A673 (cell line): Measurements from ENCODE around the gene SWSAP1. TPM values are rescaled to one million over a fixed set of nuclear protein-coding genes. Genes with fewer than 3 reads are reported as not detected.

Experiments
- BruUV-seq: library from RNA; stranded (reverse); fragments of 400-500 nt; replicated peaks from 2 replicates; lab custom pipeline; 2021; lab: Mats Ljungman, UMichigan
- CTCF ChIA-PET: fragments of 300-600 bp; sonication (Branson Sonifier 250); formaldehyde crosslinking; loops from one replicate; lab custom pipeline; 2022; ENCODE audit warnings: antibody characterized with exemption; lab: Charles Lee
- POLR2A ChIA-PET: fragments of 300-600 bp; sonication (Branson Sonifier 250); formaldehyde crosslinking; loops from one replicate; lab custom pipeline; 2022; ENCODE audit warnings: antibody characterized with exemption; ENCODE audit not compliant: low non-redundant PET; lab: Charles Lee
- DNase-seq: peaks from one replicate; pipeline ENCODE4 v3.0.0-alpha.2; 2015; ENCODE audit warnings: low spot score
- H3K27ac ChIP-seq: fragments of 200-600 bp; sonication (generic); 2 replicates; pipeline ENCODE4 v1.5.1; 2016; ENCODE audit warnings: mixed run types, low read depth, mild to moderate bottlenecking, mixed read lengths, antibody characterized with exemption, low read length; ENCODE audit not compliant: poor library complexity, severe bottlenecking
- H3K27me3 ChIP-seq: fragments of 200-600 bp; sonication (generic); replicated peaks from 2 replicates; pipeline ENCODE4 v1.6.1; 2017; ENCODE audit warnings: mixed run types, low read depth, mild to moderate bottlenecking, mixed read lengths, antibody characterized with exemption, low read length; ENCODE audit not compliant: insufficient read depth, poor library complexity
- H3K36me3 ChIP-seq: fragments of 200-600 bp; sonication (generic); 2 replicates; pipeline ENCODE4 v1.6.1; 2016; ENCODE audit warnings: mixed run types, mild to moderate bottlenecking, mixed read lengths, antibody characterized with exemption, low read length; ENCODE audit not compliant: insufficient read depth, poor library complexity, severe bottlenecking
- H3K4me1 ChIP-seq: fragments of 200-600 bp; sonication (generic); 2 replicates; pipeline ENCODE4 v1.6.1; 2017; ENCODE audit warnings: mixed run types, mild to moderate bottlenecking, mixed read lengths, antibody characterized with exemption, low read length; ENCODE audit not compliant: insufficient read depth, poor library complexity, severe bottlenecking
- H3K4me3 ChIP-seq: fragments of 200-600 bp; sonication (generic); 2 replicates; pipeline ENCODE4 v1.5.1; 2016; ENCODE audit warnings: low read depth, mixed run types, mild to moderate bottlenecking, mixed read lengths, low read length; ENCODE audit not compliant: poor library complexity, severe bottlenecking
- H3K9me3 ChIP-seq: fragments of 200-600 bp; sonication (generic); 2 replicates; pipeline ENCODE4 v1.6.1; 2016; ENCODE audit warnings: mixed run types, low read depth, mild to moderate bottlenecking, mixed read lengths, antibody characterized with exemption, low read length; ENCODE audit not compliant: poor library complexity, severe bottlenecking
- CTCF ChIP-seq: fragments of 300-800, 200-600 bp; sonication (generic); conservative IDR thresholded peaks from 2 replicates; pipeline ENCODE4 v1.5.1; 2017; ENCODE audit warnings: low read depth, mild to moderate bottlenecking, antibody characterized with exemption, low read length, moderate library complexity, mixed read lengths
- EZH2 ChIP-seq: fragments of 200-600 bp; sonication (generic); IDR thresholded peaks from 2 replicates; pipeline ENCODE4 v1.6.1; 2017; ENCODE audit warnings: borderline replicate concordance, low read depth, mild to moderate bottlenecking, mixed read lengths, antibody characterized with exemption, low read length; ENCODE audit not compliant: poor library complexity, severe bottlenecking
- intact Hi-C: fragments of 100-400 bp; cut with micrococcal nuclease; formaldehyde crosslinking; loops from one replicate; pipeline ENCODE4 v1.10.0; 2022; ENCODE audit not compliant: unreplicated experiment
- total RNA-seq: library from RNA; stranded (reverse); gene quantifications from 2 replicates; pipeline ENCODE4 v1.2.3, GENCODE V29; 2021

The SWSAP1 gene
- total RNA-seq, 1 experiment from 2014 or later, result 3.3 TPM

GRCh38 chr19:11379857-11380350 is 5.4 kb downstream of the SWSAP1 start:
- BruUV-seq, result TSS peak; percentile 54
- intact Hi-C loops, result loop anchor here (5.0 kb wide), 2 partner anchors 57 to 88 kb away; partner anchors contain the start of genes ODAD3 and PRKCSH
- DNase-seq, result no peak
- POLR2A ChIA-PET, result no interaction called here
- TF ChIP-seq EZH2 (no peak), CTCF (no peak)
- H3K27me3 ChIP-seq, result no peaks in the 10 kb centered on the region
- H3K4me3 ChIP-seq, result no peak overlapping the region
- no peaks in the 10 kb centered on the region for H3K9me3 ChIP-seq
- no peaks in the 10 kb centered on the region for H3K36me3 ChIP-seq
- peaks cover 33% of the 10 kb centered on the region for H3K4me1 ChIP-seq
- no peak overlapping the region for H3K27ac ChIP-seq
- CTCF ChIA-PET, result interaction anchor here (0.7 kb wide), 1 partner anchor 433 kb away, joined by 6 read pairs; no protein-coding TSS in a partner anchor

- no peaks in the 10 kb centered on the region for H3K36me3 ChIP-seq
- CTCF ChIA-PET, result interaction anchor here (0.6 to 1.5 kb wide), 16 partner anchors 11 to 255 kb away, joined by 3 to 14 read pairs (median 3); partner anchors contain the start of genes CCDC159, ODAD3, PRKCSH and RAB3D
- POLR2A ChIA-PET, result interaction anchor here (0.6 to 0.7 kb wide), 4 partner anchors 8 to 49 kb away, joined by 3 to 6 read pairs (median 4); no protein-coding TSS in a partner anchor
- no peaks in the 10 kb centered on the region for H3K27me3 ChIP-seq
- H3K27ac ChIP-seq, result peak overlapping the region; percentile 34
- H3K9me3 ChIP-seq, result no peaks in the 10 kb centered on the region
- DNase-seq, result peak; percentile 99
- intact Hi-C loops, result loop anchor here (5.0 kb wide), 2 partner anchors 56 to 89 kb away; partner anchors contain the start of genes ODAD3 and PRKCSH
- peaks cover 26% of the 10 kb centered on the region for H3K4me1 ChIP-seq
- TF ChIP-seq CTCF (peak; percentile 83), EZH2 (no peak)
- peak overlapping the region; percentile 53 for H3K4me3 ChIP-seq
- no TSS peak for BruUV-seq
Observed at GRCh38 chr19:11380653-11381537, 6.4 kb downstream of the SWSAP1 start.

- DNase-seq, result peak; percentile 61
- intact Hi-C loops, result loop anchor here (5.0 kb wide), 2 partner anchors 54 to 91 kb away; partner anchors contain the start of genes ODAD3 and PRKCSH
- no TSS peak for BruUV-seq
Observed at GRCh38 chr19:11382898-11383705, 8.6 kb downstream of the SWSAP1 start.

More at GRCh38 chr19:11382898-11383705, 8.6 kb downstream of the SWSAP1 start:
- Histone ChIP-seq H3K4me1 (peaks cover 20% of the 10 kb centered on the region), H3K27ac (no peak overlapping the region), H3K27me3 (no peaks in the 10 kb centered on the region), H3K4me3 (peak overlapping the region; percentile 54), H3K36me3 (no peaks in the 10 kb centered on the region), H3K9me3 (no peaks in the 10 kb centered on the region)
- CTCF ChIA-PET, result interaction anchor here (0.6 to 1.6 kb wide), 7 partner anchors 20 to 99 kb away, joined by 3 to 8 read pairs (median 5); no protein-coding TSS in a partner anchor
- POLR2A ChIA-PET, result no interaction called here
- TF ChIP-seq CTCF (peak; percentile 79), EZH2 (no peak)
